Measurements from ENCODE around the gene TTLL1. TPM values are rescaled to one million over a fixed set of nuclear protein-coding genes. Genes with fewer than 3 reads are reported as not detected.

Gene TTLL1
- total and polyA plus RNA-seq, 4 donors, result 0.50 to 2.2 (median 1.1) TPM

DNA sequence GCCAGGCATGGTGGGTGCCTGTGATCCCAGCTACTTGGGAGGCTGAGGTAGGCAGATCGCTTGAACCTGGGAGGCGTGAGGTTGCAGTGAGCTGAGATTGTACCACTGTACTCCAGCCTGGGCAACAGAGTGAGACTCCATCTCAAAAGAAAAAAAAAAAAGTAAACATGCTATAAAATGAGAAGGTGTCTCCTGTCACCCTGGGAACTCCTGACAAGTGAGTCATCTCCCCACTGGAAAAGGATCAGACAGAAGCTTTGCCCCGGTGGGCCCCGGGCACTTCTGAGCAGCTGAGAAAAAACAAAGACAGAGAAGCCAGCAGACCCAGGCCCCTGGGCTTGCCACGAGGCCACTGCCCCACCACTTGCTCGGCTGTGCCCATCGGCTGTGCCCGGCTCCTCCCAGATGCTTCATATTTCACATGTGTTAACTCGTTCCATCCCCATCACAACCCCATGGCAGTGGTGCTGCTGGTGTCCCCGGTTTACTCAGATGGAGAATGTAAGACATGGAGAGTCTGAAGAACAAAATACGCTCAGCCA is 22.3 kb downstream of the TTLL1 start:
- no peaks in the 10 kb centered on the region for H3K9me3 ChIP-seq (ENCODE audit: control insufficient read depth in 4 of 4, low read length in 3 of 4)
- TF ChIP-seq, protein P1, sequence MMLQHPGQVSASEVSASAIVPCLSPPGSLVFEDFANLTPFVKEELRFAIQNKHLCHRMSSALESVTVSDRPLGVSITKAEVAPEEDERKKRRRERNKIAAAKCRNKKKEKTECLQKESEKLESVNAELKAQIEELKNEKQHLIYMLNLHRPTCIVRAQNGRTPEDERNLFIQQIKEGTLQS (IDR thresholded peaks at IDR 0.05), result no peak
- TF ChIP-seq HNF4G (IDR thresholded peaks at IDR 0.05) (no peak), FOXA2 (IDR thresholded peaks at IDR 0.05) (no peak), YY1 (IDR thresholded peaks at IDR 0.05) (no peak), SP1 (IDR thresholded peaks at IDR 0.05) (no peak), NR2F2 (IDR thresholded peaks at IDR 0.05) (no peak)
- TF ChIP-seq, protein P2, sequence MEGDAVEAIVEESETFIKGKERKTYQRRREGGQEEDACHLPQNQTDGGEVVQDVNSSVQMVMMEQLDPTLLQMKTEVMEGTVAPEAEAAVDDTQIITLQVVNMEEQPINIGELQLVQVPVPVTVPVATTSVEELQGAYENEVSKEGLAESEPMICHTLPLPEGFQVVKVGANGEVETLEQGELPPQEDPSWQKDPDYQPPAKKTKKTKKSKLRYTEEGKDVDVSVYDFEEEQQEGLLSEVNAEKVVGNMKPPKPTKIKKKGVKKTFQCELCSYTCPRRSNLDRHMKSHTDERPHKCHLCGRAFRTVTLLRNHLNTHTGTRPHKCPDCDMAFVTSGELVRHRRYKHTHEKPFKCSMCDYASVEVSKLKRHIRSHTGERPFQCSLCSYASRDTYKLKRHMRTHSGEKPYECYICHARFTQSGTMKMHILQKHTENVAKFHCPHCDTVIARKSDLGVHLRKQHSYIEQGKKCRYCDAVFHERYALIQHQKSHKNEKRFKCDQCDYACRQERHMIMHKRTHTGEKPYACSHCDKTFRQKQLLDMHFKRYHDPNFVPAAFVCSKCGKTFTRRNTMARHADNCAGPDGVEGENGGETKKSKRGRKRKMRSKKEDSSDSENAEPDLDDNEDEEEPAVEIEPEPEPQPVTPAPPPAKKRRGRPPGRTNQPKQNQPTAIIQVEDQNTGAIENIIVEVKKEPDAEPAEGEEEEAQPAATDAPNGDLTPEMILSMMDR (IDR thresholded peaks at IDR 0.05; ENCODE audit: low read depth, low read length, missing input control), result no peak
- TF ChIP-seq, protein P3, sequence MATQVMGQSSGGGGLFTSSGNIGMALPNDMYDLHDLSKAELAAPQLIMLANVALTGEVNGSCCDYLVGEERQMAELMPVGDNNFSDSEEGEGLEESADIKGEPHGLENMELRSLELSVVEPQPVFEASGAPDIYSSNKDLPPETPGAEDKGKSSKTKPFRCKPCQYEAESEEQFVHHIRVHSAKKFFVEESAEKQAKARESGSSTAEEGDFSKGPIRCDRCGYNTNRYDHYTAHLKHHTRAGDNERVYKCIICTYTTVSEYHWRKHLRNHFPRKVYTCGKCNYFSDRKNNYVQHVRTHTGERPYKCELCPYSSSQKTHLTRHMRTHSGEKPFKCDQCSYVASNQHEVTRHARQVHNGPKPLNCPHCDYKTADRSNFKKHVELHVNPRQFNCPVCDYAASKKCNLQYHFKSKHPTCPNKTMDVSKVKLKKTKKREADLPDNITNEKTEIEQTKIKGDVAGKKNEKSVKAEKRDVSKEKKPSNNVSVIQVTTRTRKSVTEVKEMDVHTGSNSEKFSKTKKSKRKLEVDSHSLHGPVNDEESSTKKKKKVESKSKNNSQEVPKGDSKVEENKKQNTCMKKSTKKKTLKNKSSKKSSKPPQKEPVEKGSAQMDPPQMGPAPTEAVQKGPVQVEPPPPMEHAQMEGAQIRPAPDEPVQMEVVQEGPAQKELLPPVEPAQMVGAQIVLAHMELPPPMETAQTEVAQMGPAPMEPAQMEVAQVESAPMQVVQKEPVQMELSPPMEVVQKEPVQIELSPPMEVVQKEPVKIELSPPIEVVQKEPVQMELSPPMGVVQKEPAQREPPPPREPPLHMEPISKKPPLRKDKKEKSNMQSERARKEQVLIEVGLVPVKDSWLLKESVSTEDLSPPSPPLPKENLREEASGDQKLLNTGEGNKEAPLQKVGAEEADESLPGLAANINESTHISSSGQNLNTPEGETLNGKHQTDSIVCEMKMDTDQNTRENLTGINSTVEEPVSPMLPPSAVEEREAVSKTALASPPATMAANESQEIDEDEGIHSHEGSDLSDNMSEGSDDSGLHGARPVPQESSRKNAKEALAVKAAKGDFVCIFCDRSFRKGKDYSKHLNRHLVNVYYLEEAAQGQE (IDR thresholded peaks at IDR 0.05), result no peak
- no peak for DNase-seq (ENCODE audit: low spot score)
- no peaks in the 10 kb centered on the region for H3K4me1 ChIP-seq (ENCODE audit: control insufficient read depth in 4 of 4, insufficient read depth in 4 of 4, low read length in 3 of 4)
- H3K4me3 ChIP-seq (ENCODE audit: low read depth in 1 of 3, low read length in 3 of 3), result no peak overlapping the region
- H3K27me3 ChIP-seq (ENCODE audit: control insufficient read depth in 4 of 4, insufficient read depth in 4 of 4, low read length in 3 of 4), result no peaks in the 10 kb centered on the region
- WGBS, result 93% methylated on average over 11 of the region's 11 CpGs
- H3K27ac ChIP-seq (ENCODE audit: low read depth in 1 of 2, low read length in 2 of 2), result no peak overlapping the region
- H3K36me3 ChIP-seq (ENCODE audit: control insufficient read depth in 4 of 4, insufficient read depth in 3 of 4, low read depth in 1 of 4, low read length in 3 of 4), result peaks cover 0 to 2% (median under 1%) of the 10 kb centered on the region in 4 donors
- no peak overlapping the region for H3K9ac ChIP-seq (ENCODE audit: low read depth in 1 of 2, low read length in 2 of 2)

DNA sequence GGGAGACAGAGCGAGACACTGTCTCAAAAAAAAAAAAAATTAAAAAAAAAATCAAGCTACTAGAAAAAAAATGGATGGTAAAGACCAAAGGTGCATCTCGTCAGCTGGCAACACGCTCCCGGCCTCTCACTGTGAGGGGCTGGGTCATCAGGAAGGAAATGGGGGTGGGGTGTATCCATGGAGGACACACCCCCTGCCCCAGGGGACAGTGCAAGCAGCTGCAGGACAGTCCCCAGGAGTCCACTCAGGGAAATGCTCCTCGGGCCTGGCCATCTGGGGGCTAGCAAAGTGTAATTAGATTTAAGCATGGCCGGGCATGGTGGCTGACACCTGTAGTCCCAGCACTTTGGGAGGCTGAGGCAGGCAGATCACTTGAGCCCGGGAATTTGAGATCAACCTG is 23.1 kb downstream of the TTLL1 start:
- 88% methylated on average over 7 of the region's 7 CpGs for WGBS
- DNase-seq (ENCODE audit: low spot score), result no peak
- Histone ChIP-seq H3K9ac (ENCODE audit: low read depth in 1 of 2, low read length in 2 of 2) (no peak overlapping the region), H3K4me1 (ENCODE audit: control insufficient read depth in 4 of 4, insufficient read depth in 4 of 4, low read length in 3 of 4) (no peaks in the 10 kb centered on the region), H3K4me3 (ENCODE audit: low read depth in 1 of 3, low read length in 3 of 3) (no peak overlapping the region), H3K36me3 (ENCODE audit: control insufficient read depth in 4 of 4, insufficient read depth in 3 of 4, low read depth in 1 of 4, low read length in 3 of 4) (peaks cover 0 to 2% (median under 1%) of the 10 kb centered on the region in 4 donors), H3K27me3 (ENCODE audit: control insufficient read depth in 4 of 4, insufficient read depth in 4 of 4, low read length in 3 of 4) (no peaks in the 10 kb centered on the region), H3K27ac (ENCODE audit: low read depth in 1 of 2, low read length in 2 of 2) (no peak overlapping the region), H3K9me3 (ENCODE audit: control insufficient read depth in 4 of 4, low read length in 3 of 4) (no peaks in the 10 kb centered on the region)
- no peak for TF ChIP-seq MAX (IDR thresholded peaks at IDR 0.05)
- TF ChIP-seq, protein P2 (IDR thresholded peaks at IDR 0.05; ENCODE audit: low read depth, low read length, missing input control), result no peak
- no peak for TF ChIP-seq FOXA1 (IDR thresholded peaks at IDR 0.05)
- TF ChIP-seq, protein P4, sequence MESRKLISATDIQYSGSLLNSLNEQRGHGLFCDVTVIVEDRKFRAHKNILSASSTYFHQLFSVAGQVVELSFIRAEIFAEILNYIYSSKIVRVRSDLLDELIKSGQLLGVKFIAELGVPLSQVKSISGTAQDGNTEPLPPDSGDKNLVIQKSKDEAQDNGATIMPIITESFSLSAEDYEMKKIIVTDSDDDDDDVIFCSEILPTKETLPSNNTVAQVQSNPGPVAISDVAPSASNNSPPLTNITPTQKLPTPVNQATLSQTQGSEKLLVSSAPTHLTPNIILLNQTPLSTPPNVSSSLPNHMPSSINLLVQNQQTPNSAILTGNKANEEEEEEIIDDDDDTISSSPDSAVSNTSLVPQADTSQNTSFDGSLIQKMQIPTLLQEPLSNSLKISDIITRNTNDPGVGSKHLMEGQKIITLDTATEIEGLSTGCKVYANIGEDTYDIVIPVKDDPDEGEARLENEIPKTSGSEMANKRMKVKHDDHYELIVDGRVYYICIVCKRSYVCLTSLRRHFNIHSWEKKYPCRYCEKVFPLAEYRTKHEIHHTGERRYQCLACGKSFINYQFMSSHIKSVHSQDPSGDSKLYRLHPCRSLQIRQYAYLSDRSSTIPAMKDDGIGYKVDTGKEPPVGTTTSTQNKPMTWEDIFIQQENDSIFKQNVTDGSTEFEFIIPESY (IDR thresholded peaks at IDR 0.05), result no peak
- TF ChIP-seq RXRA (IDR thresholded peaks at IDR 0.05), result no peak
- no peak for TF ChIP-seq HNF4A (conservative IDR thresholded peaks at IDR 0.05)
- TF ChIP-seq, protein P3 (IDR thresholded peaks at IDR 0.05), result no peak
- TF ChIP-seq, protein P1 (IDR thresholded peaks at IDR 0.05), result no peak
- no peak for TF ChIP-seq SP1 (IDR thresholded peaks at IDR 0.05)
- TF ChIP-seq EGR1 (IDR thresholded peaks at IDR 0.05; ENCODE audit: low read depth in 2 of 2), result no peak
- TF ChIP-seq HNF4G (IDR thresholded peaks at IDR 0.05), result no peak
- no peak for TF ChIP-seq YY1 (IDR thresholded peaks at IDR 0.05)

Measured in liver (tissue), 9 donors.